HEK293T (cell line): ENCODE measurements around the gene SLC52A1.

Experiments
- PKNOX1 ChIP-seq: fragments of 450-650 bp; IDR thresholded peaks from 2 replicates; pipeline ENCODE4 v1.6.1; 2016
- SP1 ChIP-seq: fragments of 450-650 bp; IDR thresholded peaks from 2 replicates; pipeline ENCODE4 v1.6.1; 2017

GRCh38 chr17:5080591-5080990 lies 45.4 kb upstream of the SLC52A1 start:
- TF ChIP-seq SP1 (no peak), PKNOX1 (no peak)
